DMS53 (cell line): ENCODE results near the gene DBR1.
A peak's percentile ranks its signal among the peaks of the same experiment; 100 is the strongest.

Experiments
- DNase-seq: peaks from one replicate; lab custom pipeline; 2025; lab: John Stamatoyannopoulos, UW

The DBR1 gene

GRCh38 chr3:138174421-138175131, at the start of gene DBR1:
Gene DBR1 (minus strand): TSS chr3:138174921. CDS start chr3:138174795, 126 bp downstream.
- peak; percentile 91 for DNase-seq

GRCh38 chr3:138222942-138223287, 48.2 kb upstream of the DBR1 start:
- DNase-seq = no peak

- no peak for DNase-seq
These were observed 47.6 kb upstream of the DBR1 start for GRCh38 chr3:138222131-138222941.

- no peak for DNase-seq
These were observed 46.1 kb upstream of the DBR1 start for GRCh38 chr3:138220788-138221187.

- DNase-seq = no peak
These were observed 45.5 kb upstream of the DBR1 start for GRCh38 chr3:138220242-138220641.

- DNase-seq = no peak
These were observed 44.5 kb upstream of the DBR1 start for GRCh38 chr3:138219255-138219654.

GRCh38 chr3:138213398-138214085, 38.8 kb upstream of the DBR1 start:
- DNase-seq = no peak

- no peak for DNase-seq
These were observed 35.8 kb upstream of the DBR1 start for GRCh38 chr3:138210528-138210927.

GRCh38 chr3:138206196-138206595, 31.5 kb upstream of the DBR1 start:
- DNase-seq = no peak

- DNase-seq = no peak
These were observed 30.8 kb upstream of the DBR1 start for GRCh38 chr3:138205527-138205926.

GRCh38 chr3:138203938-138204337, 29.2 kb upstream of the DBR1 start:
- DNase-seq = no peak

GRCh38 chr3:138202945-138203701, 28.4 kb upstream of the DBR1 start:
- DNase-seq = no peak

GRCh38 chr3:138200424-138200823, 25.7 kb upstream of the DBR1 start:
- DNase-seq = no peak

GRCh38 chr3:138199851-138200250, 25.1 kb upstream of the DBR1 start:
- no peak for DNase-seq

- DNase-seq = no peak
These were observed 22.8 kb upstream of the DBR1 start for GRCh38 chr3:138197524-138197923.

GRCh38 chr3:138197058-138197457, 22.3 kb upstream of the DBR1 start:
- DNase-seq = no peak

- no peak for DNase-seq
These were observed 21.3 kb upstream of the DBR1 start for GRCh38 chr3:138196023-138196422.

- DNase-seq = no peak
These were observed 20.8 kb upstream of the DBR1 start for GRCh38 chr3:138195481-138195880.

GRCh38 chr3:138188013-138188730, 13.5 kb upstream of the DBR1 start:
- no peak for DNase-seq

GRCh38 chr3:138187296-138188012, 12.7 kb upstream of the DBR1 start, which contains the start of gene ARMC8:
Gene ARMC8 (plus strand): TSS chr3:138187301. CDS start chr3:138187555, 254 bp downstream.
- peak; percentile 75 for DNase-seq
